NOMO-1 (cell line): ENCODE data around the gene CAMTA1.
"Not testable (repeated sequence)": the region's sequence is repeated elsewhere in the genome, so short reads cannot be mapped to it uniquely, and the experiment has no call there.

Experiments used
- DNase-seq, 2 experiments: peaks; one replicate each; lab custom pipeline; 2025; ENCODE audit not compliant: unreplicated experiment in 2 of 2; lab: John Stamatoyannopoulos, UW

CAMTA1 gene

DNA sequence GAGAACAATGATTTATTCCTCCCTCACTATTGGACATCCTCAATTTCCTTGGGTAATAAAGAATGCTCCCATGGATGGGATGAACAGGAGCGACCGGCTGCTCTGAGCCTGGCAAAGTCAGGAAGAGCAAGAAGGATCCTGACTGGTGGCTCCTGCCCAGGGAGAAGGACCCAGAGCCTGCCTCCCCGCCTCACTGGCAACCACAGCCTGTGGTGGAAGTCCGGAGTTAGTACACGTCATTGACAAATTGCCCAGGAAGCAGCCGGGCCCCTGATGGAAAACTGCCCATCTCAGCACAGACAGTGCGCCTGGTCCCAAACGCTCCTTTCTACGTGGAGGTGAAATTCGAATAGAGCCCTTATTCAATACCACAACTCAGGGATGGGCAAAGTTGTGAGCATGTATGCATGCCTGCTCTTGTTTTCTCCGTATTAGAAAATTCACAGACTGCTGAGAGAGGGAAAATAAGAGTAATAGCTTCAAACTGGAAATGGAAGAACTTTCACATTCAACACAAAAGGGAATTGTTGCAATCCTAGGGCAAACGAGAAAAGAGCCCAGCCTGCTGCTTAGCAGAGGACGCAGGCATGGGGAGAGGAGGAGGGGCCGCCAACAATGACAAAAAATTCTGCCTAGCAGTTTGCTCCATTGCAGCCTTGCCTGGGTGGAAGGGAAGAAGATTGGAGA, 588.8 kb downstream of the CAMTA1 start:
- DNase-seq = no peak

DNA sequence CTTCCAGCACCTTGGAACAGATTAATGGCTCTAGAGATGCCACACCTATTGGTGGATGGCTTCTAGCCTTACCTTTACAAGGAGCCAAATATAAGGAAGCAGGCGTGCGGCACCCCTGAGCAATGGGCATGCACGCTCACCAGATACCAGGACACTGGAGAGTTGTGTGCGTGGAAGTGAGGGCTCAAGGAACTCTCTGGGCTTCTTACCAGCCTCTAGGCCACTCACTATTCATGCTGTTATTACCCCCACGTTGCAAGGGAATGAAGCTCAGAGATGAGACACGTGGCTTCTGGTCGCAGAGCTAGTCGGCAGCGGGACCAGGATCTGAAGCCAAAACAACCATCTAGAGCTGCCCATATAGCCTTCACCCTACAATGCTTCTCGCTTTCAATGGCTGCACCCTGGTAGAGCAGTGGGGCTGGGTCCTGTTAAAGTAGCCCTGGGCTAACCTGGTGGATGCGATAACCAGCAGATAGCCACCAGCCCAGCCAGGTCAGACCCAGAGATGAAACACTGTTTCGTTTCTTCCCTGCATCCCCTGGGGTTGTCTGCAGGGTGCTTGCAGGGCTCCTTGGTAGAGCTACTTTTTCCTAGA, 589.4 kb downstream of the CAMTA1 start:
- no peak for DNase-seq

- no peak for DNase-seq
Measured at GRCh38 chr1:7375329-7375728, 590.1 kb downstream of the CAMTA1 start.

DNA sequence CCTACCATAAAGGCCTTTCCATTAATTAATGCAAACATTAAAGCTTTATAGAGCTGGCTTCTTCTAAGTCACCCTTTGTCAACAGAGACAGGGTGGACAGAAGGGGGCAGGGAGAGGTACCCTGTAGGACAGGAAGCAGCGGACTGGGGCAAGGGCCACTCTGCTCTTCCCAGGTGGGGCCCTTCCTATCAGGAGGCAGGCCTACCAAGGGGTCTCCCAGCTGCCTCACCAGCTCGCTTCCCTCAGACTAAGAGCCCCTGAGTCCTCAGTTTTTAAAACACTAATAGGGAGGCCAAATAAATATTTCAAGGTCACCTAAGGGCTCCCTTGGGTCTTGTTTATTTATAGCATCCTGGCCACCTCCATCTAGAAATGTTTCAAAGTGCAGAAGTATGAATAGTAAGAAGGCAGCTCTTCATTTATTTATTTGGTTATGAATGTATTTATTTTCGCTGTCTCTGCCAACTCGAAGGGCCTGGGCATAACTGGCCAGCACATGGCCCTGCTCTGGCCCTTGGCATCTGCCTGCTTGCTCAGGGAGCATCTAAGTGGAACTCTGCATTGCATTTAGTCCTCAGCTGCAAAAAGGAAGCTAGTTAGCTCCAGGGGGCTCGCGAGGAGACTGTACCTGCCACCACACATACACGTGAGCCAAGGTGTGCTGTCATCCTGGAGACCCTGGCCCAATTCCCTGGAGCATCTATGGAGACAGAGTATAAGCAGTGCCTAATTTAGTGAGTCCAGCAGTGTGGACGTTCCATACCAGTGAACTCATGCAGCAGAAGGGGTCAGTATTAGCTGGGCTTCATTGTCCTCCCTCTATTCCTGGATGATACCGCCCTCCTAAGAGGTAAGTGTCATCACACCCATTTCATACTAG, 590.8 kb downstream of the CAMTA1 start:
- DNase-seq = no peak

DNA sequence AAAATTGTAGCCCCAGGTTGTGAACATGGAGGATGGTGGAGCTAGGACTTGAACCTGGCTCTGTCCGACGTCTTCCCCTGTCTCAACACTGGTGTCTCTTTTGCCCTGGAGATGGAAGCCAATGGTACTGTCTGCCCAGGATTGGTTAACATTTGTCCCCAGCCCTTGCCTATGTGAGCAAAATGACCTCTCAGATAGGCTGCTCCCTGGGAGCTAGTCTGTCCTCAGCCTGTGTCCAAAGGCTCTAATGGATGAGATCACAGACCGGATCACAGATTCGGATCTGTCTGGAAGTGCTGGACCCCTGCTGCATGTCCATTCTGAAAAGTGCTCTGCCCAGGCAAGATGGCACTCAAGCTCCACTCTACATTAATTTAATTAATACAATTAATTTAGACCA, 591.4 kb downstream of the CAMTA1 start:
- DNase-seq = no peak

DNA sequence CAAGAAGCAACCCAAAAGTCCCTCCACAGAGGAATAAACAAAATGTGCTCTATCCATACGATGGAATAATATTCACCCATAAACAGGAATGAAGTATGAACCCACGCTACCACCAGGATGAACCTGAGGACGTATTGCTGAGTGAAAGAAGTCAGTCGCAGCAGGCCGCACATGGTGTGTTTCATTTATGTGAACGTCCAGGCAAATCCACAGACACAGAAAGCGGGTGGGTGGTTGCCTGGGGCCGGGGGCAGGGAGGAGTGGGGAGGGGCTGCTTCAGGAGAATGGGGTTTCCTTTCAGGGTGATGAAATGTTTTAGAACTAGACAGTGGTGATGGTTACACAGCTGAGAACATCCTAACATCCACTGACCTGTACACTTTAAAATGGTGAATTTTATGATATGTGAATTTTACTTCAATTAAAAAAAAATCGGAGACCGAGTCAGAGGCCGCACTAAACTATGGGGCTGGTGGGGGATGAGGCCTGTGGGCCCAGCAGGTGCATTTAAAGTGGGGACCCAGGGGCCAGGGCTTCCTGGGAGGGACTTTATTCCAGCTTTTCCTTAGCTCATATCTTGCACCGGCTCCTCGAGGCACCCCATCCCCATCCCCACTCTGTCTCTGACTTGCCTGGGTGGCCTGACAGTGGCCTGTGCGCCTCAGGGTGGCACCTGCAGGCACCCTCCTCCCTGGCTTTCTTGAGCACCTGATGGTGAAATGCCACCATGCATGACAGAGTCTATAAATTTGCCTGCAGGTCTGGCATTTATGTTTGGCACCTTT, 593.3 kb downstream of the CAMTA1 start:
- DNase-seq = no peak

DNA sequence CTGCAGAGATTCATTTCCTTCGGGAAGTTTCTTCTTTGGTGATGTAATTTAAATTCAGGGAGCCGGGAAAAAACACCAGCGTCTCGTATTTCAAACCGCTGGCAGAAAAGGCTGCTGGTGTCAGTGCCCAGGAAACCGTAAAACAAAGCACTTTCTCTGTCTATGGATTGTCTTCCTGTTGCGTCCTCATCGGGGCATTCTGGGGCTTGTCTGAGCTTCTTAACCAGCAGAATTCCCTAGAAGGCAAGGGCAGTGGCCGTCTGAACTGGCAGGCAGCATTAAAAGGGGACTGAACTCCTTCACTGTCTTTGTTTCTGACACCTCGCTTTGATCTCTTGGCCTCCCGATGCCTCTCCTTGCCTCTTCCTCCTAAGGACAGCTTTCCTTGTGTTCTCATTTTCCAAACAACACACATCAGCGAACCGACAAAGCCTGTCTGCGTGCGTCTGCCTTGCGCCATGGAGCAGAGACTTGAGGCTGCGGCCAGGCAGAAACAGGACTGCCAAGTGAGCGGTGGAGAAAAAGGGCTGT, 594.3 kb downstream of the CAMTA1 start:
- no peak for DNase-seq

DNA sequence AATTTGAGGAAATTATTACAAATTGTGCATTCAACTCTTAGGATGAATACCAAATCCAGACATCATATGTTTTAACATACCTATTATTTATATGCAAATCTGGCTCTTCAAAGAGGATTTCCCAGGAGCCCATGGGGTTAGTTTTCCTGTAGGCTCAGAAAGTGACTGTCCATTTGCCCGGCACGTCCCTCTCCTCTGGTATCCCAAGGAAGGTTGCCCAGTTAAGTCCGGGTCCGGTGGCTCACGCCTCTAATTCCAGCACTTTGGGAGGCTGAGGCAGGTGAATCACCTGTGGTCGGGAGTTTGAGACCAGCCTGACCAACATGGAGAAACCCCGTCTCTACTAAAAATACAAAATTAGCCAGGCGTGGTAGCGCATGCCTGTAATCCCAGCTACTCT, 594.8 kb downstream of the CAMTA1 start:
- not testable (repeated sequence) for DNase-seq

- DNase-seq = no peak
Measured at GRCh38 chr1:7380712-7381111, 595.5 kb downstream of the CAMTA1 start.

DNA sequence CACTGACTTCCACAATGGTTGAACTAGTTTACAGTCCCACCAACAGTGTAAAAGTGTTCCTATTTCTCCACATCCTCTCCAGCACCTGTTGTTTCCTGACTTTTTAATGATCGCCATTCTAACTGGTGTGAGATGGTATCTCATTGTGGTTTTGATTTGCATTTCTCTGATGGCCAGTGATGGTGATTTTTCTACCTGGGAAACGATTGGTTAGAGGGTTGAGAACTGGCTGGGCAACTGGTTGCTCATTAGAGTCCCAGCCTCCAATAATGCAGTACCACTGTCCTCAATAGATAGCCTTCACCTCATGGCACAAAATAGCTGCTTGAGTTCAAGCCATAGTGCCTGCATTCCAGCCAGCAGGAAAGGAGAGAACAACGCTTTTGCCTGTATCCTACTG, 596.5 kb downstream of the CAMTA1 start:
- not testable (repeated sequence) for DNase-seq

- no peak for DNase-seq
Measured at GRCh38 chr1:7382971-7383370, 597.7 kb downstream of the CAMTA1 start.

DNA sequence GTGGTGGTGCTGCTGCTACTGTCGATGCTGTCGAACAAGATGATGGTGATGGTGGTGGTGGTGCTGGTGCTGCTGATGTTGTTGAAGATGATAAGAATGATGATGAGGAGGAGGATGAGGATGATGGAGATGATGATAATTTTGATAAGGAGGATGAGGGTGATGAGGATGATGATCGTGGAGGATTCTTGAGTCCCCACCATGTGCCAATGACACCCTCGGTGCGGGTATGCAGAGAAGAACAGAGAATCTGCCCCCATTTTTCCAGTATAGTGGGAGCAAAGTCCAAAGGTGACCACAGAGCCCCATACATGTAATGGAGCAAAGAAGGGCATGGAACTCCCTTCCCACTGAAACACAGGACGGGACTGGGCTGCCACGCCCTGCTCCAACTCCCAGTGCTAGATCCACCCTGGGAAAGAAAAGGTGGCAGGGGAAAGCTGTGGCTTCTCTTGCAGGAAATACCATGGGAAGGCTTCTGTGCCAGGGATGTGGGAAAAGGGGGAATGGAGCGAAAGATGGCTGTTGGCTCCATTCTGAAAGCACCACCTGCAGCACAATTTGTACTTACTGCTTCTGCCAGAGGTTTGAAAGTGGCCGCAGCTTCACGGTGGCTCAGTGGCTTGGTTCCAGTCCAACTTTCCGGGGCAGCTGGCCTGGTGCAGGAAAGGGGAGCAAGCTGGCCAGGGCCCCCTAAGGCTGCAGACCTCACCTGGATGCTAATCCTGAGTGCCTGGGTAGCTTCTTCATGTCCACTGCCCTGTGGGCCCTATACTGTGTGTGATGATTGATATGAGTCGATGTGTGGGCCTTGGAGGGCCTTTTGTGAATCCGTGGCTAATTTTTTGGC, 598.6 kb downstream of the CAMTA1 start:
- no peak for DNase-seq

GRCh38 chr1:7384679-7385078, 599.4 kb downstream of the CAMTA1 start:
- DNase-seq = no peak

DNA sequence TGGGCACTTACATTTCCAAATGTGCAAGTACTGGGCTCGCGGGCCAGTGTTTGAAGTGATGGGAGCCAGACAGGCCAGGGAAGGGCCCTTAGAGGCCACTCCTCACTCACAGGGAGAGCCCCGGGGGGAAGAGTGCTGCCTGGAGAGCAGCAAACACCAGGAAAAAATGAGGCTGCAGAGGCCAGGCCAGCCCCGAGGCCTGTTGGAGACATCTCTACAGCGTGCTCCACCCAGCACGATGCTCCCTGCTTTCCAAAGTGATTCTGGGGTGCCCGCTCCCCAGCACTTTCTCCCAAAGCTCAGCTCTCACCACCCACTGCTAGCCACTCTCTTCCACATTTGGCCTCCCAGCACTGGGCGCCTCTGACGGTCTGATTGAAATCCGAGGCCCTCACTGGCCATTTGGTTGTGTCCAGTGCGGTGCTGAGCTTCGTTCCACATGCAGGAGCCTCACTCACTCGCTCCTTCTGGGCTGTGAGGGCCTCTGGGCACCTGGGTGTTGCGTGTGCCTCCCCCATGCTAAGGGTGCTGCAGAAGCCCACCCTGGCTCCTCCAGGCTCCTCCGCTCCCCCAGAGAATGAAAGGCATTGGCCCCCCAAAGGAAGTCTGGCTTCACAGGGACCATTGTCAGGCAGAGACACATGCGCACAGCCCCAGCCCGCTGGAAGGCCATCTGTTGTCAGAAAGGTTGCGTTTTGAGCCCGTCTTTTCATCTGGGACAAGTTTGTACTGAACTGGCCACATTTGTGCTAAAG, 600.4 kb downstream of the CAMTA1 start:
- no peak for DNase-seq

- DNase-seq = no peak
Measured at GRCh38 chr1:7386226-7387052, 601.2 kb downstream of the CAMTA1 start.

DNA sequence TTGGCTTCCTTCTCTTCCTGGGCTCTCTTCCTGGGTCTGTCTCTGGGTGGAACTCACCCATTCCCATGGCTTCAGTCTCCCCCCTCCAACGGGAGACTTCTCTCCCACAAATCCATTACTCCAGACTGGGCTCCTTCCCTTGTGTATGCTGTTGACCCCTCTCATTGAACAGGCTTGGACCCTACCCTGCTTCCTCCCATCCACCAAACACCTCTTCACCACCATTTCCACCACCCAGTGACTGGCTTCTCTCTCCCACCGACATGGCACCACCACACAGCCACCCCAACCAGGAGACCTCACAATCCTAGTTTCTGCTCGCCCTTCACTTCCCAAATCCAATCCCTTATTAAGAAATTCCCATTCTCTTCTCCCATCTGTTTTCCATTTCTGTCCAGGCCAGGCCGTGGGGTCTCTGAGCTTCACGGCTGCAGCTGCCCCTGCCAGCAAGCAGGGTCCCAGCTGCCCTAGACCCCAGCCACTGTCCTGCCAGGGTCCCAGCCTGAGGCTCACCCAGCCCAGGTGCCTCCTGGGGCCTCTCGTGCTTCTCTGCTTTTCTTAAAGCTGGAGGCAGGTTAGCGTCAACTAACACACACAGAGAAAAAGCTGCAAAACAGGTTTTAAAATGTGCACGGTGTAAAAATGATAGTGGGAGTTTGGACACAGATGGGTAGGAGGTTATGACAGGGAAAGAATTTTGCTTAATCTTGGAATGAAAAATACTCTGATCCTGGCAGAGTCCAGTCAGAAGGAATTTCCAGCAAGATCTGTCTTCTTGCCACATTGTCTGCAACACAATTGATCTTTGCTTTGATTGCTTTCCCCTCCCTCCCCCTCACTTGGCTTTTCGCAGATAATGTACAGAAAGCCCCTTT, 602.0 kb downstream of the CAMTA1 start:
- no peak for DNase-seq

DNA sequence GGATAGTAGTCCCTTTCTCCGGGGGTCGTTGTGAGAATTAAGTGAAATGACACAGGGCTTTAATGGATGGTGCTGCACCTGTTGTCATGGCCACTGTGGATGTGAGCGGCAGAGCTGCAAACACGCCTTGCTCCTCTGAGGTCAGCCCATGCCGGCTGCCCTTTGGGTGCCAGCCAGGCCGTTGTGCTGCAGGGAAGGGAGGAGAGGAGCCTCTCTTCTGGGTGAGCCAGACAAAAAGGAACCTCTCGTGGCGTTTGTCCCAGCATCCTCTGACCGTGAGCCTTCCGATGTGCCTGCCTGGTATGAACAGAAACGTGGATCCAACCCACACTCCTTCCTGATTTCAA, 602.9 kb downstream of the CAMTA1 start:
- no peak for DNase-seq
